Muscle of leg (tissue), 11 donors: ENCODE measurements around the gene RNF4. TPM values are rescaled to one million over a fixed set of nuclear protein-coding genes. Genes with fewer than 3 reads are reported as not detected.
"Not testable (repeated sequence)": the region's sequence is repeated elsewhere in the genome, so short reads cannot be mapped to it uniquely, and the experiment has no call there.

Experiments used
- DNase-seq: peaks from one replicate; pipeline ENCODE4 v3.0.0; 2013
- H3K27ac ChIP-seq: one replicate; pipeline ENCODE4 v1.5.1; 2013; ENCODE audit warnings: mild to moderate bottlenecking, low read length, control low read depth
- H3K27me3 ChIP-seq: one replicate; pipeline ENCODE4 v1.6.1; 2013; ENCODE audit warnings: low read length; ENCODE audit not compliant: control insufficient read depth, insufficient read depth
- H3K36me3 ChIP-seq: one replicate; pipeline ENCODE4 v1.6.1; 2013; ENCODE audit warnings: low read length; ENCODE audit not compliant: control insufficient read depth, insufficient read depth
- H3K4me1 ChIP-seq: one replicate; pipeline ENCODE4 v1.6.1; 2013; ENCODE audit warnings: low read length; ENCODE audit not compliant: control insufficient read depth, insufficient read depth
- H3K4me3 ChIP-seq: one replicate; pipeline ENCODE4 v1.5.1; 2013; ENCODE audit warnings: low read length, control low read depth
- H3K9me3 ChIP-seq: replicated peaks from 2 replicates; pipeline ENCODE4 v1.6.1; 2013; ENCODE audit warnings: low read depth, low read length; ENCODE audit not compliant: control insufficient read depth
- WGBS: methylation state at CpG from one replicate; pipeline ENCODE4 v1.1.5; 2013; ENCODE audit warnings: missing lambda C conversion rate; ENCODE audit not compliant: insufficient coverage; 5-methylcytosine and 5-hydroxymethylcytosine counted together
- polyA plus RNA-seq, 8 donors: library from polyadenylated mRNA; unstranded; fragments of 120-200 nt; gene quantifications; one replicate each; pipeline versions ENCODE4 v1.2.1 to v1.2.3, GENCODE V29; 2013; ENCODE audit warnings: inconsistent platforms in 1 of 8, low replicate concordance in 1 of 8; ENCODE audit not compliant: insufficient read length in 8 of 8, insufficient read depth in 1 of 8
- total RNA-seq: library from RNA; stranded (reverse); fragments of 120-200 nt; gene quantifications from one replicate; pipeline ENCODE4 v1.2.4, GENCODE V29; 2013

The RNF4 gene
- total and polyA plus RNA-seq, 9 donors = 32.1 to 54.7 (median 43.3) TPM

DNA sequence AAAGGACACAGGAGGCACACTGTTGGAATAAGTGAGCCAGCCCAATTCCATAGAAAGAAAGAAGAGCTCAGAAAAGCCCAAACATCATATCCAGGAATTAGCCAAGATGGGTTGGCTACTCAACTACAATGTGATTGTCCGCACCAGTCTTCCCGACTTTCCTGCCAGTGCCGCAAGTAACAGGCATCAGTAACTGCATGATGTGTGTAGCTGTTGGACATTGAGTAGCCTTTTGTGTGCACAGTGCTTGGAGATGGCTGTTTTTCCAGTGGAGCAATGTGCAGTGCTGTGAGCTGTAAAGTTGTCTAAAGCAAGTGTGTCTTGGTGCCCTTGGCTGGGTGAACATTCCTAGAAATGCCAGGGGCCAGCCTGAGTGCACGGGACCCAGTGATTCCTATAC is 38.4 kb downstream of the RNF4 start:
- no peaks in the 10 kb centered on the region for H3K27me3 ChIP-seq
- H3K36me3 ChIP-seq = peaks cover 55% of the 10 kb centered on the region

DNA sequence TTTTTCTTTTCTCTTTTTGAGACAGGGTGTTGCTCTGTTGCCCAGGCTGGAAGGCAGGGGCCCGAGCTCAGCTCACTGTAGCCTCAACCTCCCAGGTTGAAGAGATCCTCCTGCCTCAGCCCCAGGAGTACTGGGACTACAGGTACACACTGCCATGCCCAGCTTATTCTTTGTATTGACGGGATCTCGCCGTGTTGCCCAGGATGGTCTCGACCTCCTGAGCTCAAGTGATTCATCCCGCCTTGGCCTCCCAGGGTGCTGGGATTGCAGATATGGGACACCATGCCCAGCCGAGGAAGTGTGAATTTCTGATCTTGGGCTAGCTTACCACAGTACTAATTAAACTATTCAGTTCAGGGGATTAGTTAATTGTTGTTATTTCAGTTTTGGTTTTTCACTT is 38.9 kb downstream of the RNF4 start:
- 92% methylated on average over 5 of the region's 7 CpGs for WGBS
- no peak overlapping the region for H3K27ac ChIP-seq
- H3K9me3 ChIP-seq = no peaks in the 10 kb centered on the region
- H3K27me3 ChIP-seq = no peaks in the 10 kb centered on the region
- no peaks in the 10 kb centered on the region for H3K4me1 ChIP-seq
- no peak overlapping the region for H3K4me3 ChIP-seq
- H3K36me3 ChIP-seq = peaks cover 59% of the 10 kb centered on the region
- no peak for DNase-seq

More for the DNA sequence above, 38.4 kb downstream of the RNF4 start:
- no peak overlapping the region for H3K4me3 ChIP-seq
- H3K9me3 ChIP-seq = no peaks in the 10 kb centered on the region
- H3K27ac ChIP-seq = no peak overlapping the region
- no peak for DNase-seq
- H3K4me1 ChIP-seq = no peaks in the 10 kb centered on the region
- WGBS = 95% methylated on average over 4 of the region's 4 CpGs

DNA sequence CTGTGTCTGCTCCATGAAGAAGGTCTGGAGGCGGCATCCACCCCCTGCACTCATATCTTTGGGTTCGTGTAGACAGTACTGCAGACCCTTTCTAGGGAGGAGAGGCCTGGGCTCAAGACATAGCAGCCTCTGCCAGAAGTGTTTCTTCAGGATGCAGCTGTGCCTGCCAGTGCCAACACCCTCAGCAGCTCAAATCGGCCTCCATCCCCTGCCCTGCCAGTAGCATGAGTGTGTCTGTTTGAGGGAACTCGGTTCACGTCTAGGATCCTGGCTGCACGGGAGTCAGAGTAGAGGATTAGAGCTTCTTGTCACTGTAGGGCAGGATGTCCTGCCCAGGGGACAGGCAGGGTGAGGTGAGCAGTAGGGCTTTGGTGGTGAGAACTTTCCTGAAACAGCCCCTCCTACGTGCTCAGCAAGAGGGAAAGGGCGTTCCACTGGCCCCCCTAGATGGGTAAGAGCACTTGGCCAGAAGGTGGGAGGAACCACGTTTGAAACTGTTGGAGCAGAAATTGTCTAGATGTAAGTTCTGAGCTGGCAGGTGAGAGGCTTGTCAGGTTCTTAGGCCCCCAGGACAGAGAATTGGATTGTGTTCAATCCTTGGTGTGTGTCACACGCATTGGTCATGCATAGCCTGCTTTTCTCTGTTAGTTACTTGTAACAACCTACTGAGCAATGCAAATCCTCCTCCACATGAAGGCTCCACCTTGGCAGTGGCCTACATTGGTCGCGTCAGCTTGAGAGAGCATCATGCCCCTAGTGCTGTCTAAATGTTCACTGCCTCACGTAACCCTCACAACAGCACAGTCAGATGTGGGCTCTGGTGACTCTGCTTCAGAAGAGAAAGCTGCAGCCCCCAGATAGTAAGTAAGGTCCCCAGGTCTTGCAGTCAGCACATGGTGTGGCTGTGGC is 41.7 kb downstream of the RNF4 start:
- peaks cover 68% of the 10 kb centered on the region for H3K36me3 ChIP-seq
- H3K4me3 ChIP-seq = no peak overlapping the region
- H3K27ac ChIP-seq = no peak overlapping the region
- no peaks in the 10 kb centered on the region for H3K27me3 ChIP-seq
- DNase-seq = no peak
- WGBS = 90% methylated on average over 11 of the region's 13 CpGs
- H3K9me3 ChIP-seq = no peaks in the 10 kb centered on the region
- peaks cover 3% of the 10 kb centered on the region for H3K4me1 ChIP-seq

DNA sequence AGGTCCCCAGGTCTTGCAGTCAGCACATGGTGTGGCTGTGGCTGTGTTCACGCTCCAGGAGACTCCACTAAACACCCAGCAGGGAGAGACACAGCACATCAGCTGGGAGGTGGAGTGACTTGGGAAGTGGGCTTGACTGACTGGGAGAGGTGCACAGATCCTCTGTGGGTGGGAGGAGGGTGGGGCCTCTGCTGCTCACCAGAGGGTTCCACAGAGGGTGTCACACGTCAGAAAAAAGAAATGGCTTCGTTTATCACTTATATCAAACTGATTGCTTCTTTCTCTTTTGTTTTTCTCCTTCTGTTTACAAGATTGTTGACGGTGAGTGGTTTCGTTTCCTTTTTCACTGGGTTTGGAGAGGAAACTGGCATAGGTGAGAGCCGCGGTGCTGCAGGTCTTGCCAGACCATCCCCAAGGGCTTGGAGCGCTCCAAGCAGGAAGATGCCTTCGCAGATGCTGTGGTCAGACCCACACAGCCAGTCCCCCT is 42.8 kb downstream of the RNF4 start:
- Histone ChIP-seq H3K4me3 (no peak overlapping the region), H3K36me3 (peaks cover 73% of the 10 kb centered on the region), H3K4me1 (peaks cover 6% of the 10 kb centered on the region), H3K9me3 (no peaks in the 10 kb centered on the region), H3K27me3 (no peaks in the 10 kb centered on the region), H3K27ac (no peak overlapping the region)
- no CpG with 5 or more reads among the region's 9 CpGs for WGBS
- no peak for DNase-seq

DNA sequence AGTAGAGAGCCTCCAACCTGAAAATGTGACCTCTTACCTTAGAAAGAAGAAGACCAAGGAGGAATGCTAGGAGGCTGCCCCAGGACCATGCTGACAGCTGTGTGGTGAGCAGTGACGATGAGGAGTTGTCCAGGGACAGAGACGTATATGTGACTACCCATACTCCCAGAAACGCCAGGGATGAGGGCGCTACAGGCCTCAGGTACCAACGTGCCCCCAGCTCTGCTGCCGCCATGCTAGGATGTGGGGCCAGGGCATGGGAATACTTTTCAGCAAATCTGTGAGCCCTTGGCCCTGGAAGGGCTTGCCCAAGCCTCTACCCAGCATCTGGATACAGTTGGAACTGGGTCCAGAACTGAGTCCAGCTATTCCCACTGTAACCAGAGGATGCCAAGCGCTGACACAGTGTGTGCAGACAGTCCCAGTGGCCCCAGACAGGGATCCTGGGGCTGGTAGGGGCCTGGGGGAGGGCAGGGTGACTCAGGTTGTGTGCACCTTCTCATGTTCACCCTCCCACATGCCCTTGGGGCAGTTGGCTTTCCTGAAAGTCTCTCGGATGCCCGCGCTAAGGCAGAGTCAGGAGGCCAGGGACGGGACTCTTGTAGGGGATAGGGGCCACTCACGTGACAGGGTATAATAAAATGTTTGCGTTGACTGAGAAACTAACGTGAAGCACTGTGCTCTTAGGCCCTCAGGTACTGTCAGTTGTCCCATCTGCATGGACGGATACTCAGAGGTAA is 43.7 kb downstream of the RNF4 start:
- Histone ChIP-seq H3K9me3 (no peaks in the 10 kb centered on the region), H3K4me1 (peaks cover 6% of the 10 kb centered on the region), H3K4me3 (no peak overlapping the region), H3K27ac (no peak overlapping the region), H3K27me3 (no peaks in the 10 kb centered on the region), H3K36me3 (peaks cover 69% of the 10 kb centered on the region)
- 94% methylated on average over 13 of the region's 15 CpGs for WGBS
- no peak for DNase-seq

DNA sequence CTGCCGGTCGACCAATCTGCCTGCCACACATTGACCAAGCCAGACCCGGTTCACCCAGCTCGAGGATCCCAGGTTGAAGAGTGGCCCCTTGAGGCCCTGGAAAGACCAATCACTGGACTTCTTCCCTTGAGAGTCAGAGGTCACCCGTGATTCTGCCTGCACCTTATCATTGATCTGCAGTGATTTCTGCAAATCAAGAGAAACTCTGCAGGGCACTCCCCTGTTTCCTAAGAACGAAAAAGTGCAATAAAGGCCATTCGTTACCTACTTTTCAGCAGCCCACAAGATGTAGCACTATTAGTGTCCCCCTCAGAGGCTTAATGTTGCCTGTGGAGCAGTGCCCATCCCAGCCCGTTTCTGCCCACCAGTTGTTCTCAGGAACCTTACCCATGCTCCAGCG is 45.3 kb downstream of the RNF4 start:
- H3K9me3 ChIP-seq, H3K27ac ChIP-seq, H3K27me3 ChIP-seq, H3K4me1 ChIP-seq, H3K4me3 ChIP-seq, DNase-seq: not testable (repeated sequence)
- peaks cover 62% of the 10 kb centered on the region for H3K36me3 ChIP-seq
- 78% methylated on average over 5 of the region's 9 CpGs for WGBS

DNA sequence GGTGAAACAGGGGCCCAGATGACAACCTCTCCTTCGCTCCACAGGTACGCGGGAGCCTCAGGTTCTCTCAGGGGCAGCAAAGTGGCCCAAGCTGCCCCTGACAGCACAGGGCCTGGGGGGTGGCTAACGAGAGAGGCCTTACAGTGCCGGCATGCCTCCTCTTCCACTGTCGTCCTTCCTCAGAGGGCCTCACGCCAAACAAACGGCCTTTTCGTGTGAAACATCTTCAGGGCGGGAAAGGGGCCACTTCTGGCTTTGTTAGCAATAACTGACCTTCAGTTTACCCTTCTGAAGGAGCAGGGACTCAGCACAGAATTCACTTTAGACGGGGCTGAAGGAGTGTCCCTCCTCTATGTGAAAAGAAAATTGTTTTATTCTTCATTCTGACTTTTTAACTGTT is 46.0 kb downstream of the RNF4 start:
- H3K27ac ChIP-seq, H3K9me3 ChIP-seq, H3K4me3 ChIP-seq, H3K4me1 ChIP-seq, H3K27me3 ChIP-seq, DNase-seq: not testable (repeated sequence)
- WGBS = 69% methylated on average over 5 of the region's 11 CpGs
- peaks cover 54% of the 10 kb centered on the region for H3K36me3 ChIP-seq

DNA sequence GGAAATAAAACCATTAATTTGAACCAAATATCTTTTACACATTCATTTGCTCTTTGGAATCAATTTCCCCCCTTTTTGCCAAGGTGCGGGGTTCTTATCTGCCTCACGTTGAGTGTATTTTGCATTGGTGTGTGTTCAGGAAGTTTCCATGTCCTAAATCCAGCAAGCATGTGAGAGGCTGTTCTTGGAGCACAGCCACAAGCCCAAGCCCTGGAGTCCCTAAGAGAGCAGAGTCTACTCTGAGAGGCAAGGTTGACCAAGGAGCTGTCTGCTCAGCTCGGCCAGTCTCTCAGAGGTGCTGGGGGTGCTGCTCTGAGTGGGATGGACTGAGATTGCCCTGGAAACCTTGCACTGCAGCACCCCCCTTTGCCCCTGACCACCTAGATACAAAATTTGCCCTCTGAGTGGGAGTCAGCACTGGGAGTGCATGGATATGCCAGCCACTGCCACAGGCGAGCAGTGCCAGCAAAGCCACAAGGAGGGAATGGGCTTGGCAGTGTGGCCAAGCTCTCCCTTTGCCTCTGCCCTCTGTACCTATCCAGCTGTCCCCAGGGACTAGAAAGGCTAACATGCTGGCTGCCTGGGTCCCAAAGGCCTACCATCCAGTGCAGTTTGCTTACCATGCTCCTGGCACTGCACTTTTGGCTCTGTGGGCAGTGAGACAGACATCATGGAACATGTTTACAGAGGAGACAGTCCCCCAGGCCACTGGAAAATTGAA is 47.1 kb downstream of the RNF4 start:
- Histone ChIP-seq H3K36me3 (peaks cover 44% of the 10 kb centered on the region), H3K27ac (no peak overlapping the region)
- WGBS = 43% methylated on average over 2 of the region's 4 CpGs

DNA sequence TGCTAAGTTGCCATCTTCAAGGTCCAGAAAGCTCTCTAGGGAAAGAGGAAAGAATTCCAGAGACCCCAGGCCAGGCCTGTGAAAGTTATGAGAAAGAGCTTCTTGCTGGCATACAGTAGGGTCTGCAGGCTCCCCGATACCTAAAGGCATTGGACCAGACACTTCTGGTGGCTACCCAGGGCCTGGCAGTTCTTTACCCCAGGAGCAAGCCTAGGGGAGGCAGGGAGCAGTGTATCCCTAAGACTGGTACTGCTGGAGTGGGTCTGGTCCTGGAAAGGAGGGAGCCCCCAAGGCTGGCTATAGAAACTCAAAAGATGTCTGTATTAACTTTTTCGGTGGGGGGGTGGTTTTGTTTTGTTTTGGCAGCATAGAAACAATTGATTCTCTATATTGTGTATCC is 47.7 kb downstream of the RNF4 start:
- Histone ChIP-seq H3K4me3 (no peak overlapping the region), H3K27ac (no peak overlapping the region), H3K9me3 (no peaks in the 10 kb centered on the region), H3K4me1 (peaks cover 6% of the 10 kb centered on the region), H3K27me3 (no peaks in the 10 kb centered on the region), H3K36me3 (peaks cover 41% of the 10 kb centered on the region)
- no peak for DNase-seq
- WGBS = no CpG with 5 or more reads among the region's 2 CpGs

More for the DNA sequence above, 47.1 kb downstream of the RNF4 start:
- peak; percentile 80 for DNase-seq
- Histone ChIP-seq H3K4me1 (peaks cover 6% of the 10 kb centered on the region), H3K4me3 (no peak overlapping the region), H3K9me3 (no peaks in the 10 kb centered on the region), H3K27me3 (no peaks in the 10 kb centered on the region)

DNA sequence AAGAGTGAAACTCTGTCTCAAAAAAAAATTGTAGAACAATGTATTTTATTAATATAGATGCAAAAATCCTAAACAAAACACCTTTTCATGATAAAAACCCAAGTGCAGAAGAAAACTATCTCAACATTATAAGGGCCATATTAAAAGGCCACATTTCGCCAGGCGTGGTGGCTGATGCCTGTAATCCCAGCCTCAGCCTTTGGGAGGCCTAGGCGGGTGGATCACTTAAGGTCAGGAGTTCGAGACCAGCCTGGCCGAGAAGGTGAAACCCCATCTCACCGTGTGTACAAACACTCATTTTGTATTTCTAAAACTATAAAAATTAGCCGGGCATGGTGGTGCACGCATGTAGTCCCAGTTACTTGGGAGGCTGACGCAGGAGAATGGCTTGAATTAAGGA is 57.7 kb downstream of the RNF4 start:
- no peaks in the 10 kb centered on the region for H3K4me1 ChIP-seq
- no peak for DNase-seq
- no peaks in the 10 kb centered on the region for H3K36me3 ChIP-seq
- H3K27ac ChIP-seq = no peak overlapping the region
- H3K27me3 ChIP-seq = no peaks in the 10 kb centered on the region
- H3K4me3 ChIP-seq = no peak overlapping the region
- WGBS = 94% methylated on average over 2 of the region's 9 CpGs
- H3K9me3 ChIP-seq = no peaks in the 10 kb centered on the region
